Fibroblast of lung (primary cell): Measurements from ENCODE around the gene KRTAP5-7. TPM values are rescaled to one million over a fixed set of nuclear protein-coding genes. Genes with fewer than 3 reads are reported as not detected.

Experiments
- DNase-seq, 2 donors: peaks; one replicate each; pipeline versions ENCODE4 v3.0.0 to v3.0.0-alpha.2; 2010; ENCODE audit warnings: low read depth in 2 of 2
- H2AFZ ChIP-seq: 2 replicates; pipeline ENCODE4 v1.5.1; 2012; ENCODE audit warnings: low read length, control low read depth, inconsistent platforms
- H3K27ac ChIP-seq: 2 replicates; pipeline ENCODE4 v1.5.1; 2011; ENCODE audit warnings: low read length, control low read depth; ENCODE audit not compliant: insufficient read depth
- H3K27me3 ChIP-seq: 2 replicates; pipeline ENCODE4 v1.5.1; 2011; ENCODE audit warnings: mild to moderate bottlenecking, low read length; ENCODE audit not compliant: control insufficient read depth, insufficient read depth
- H3K36me3 ChIP-seq: 2 replicates; pipeline ENCODE4 v1.5.1; 2011; ENCODE audit warnings: low read length; ENCODE audit not compliant: control insufficient read depth, insufficient read depth
- H3K4me1 ChIP-seq: 2 replicates; pipeline ENCODE4 v1.5.1; 2011; ENCODE audit warnings: low read length; ENCODE audit not compliant: control insufficient read depth, insufficient read depth; ENCODE audit errors: extremely low read depth
- H3K4me2 ChIP-seq: 2 replicates; pipeline ENCODE4 v1.5.1; 2011; ENCODE audit warnings: low read length, control low read depth; ENCODE audit not compliant: insufficient read depth; ENCODE audit errors: extremely low read depth
- H3K4me3 ChIP-seq, 4 experiments: fragments of 200-600 bp in 1 of 4; sonication (generic) in 1 of 4; replicated peaks in 1 of 4; 2 replicates each; pipeline ENCODE4 v1.5.1; 2011 to 2016; ENCODE audit warnings: low read length in 4 of 4, low read depth in 3 of 4, mild to moderate bottlenecking in 3 of 4, control low read depth in 2 of 4, inconsistent platforms in 1 of 4, mixed read lengths in 1 of 4; ENCODE audit not compliant: insufficient read depth in 1 of 4; ENCODE audit errors: control extremely low read depth in 1 of 4
- H3K79me2 ChIP-seq: 2 replicates; pipeline ENCODE4 v1.5.1; 2012; ENCODE audit warnings: mild to moderate bottlenecking, low read length, inconsistent platforms; ENCODE audit not compliant: control insufficient read depth, insufficient read depth
- H3K9ac ChIP-seq: 2 replicates; pipeline ENCODE4 v1.5.1; 2011; ENCODE audit warnings: mild to moderate bottlenecking, low read length, control low read depth; ENCODE audit not compliant: insufficient read depth
- H3K9me3 ChIP-seq: 2 replicates; pipeline ENCODE4 v1.5.1; 2012; ENCODE audit warnings: low read depth, low read length; ENCODE audit not compliant: control insufficient read depth, insufficient read depth
- H4K20me1 ChIP-seq: 2 replicates; pipeline ENCODE4 v1.5.1; 2011; ENCODE audit warnings: low read length; ENCODE audit not compliant: control insufficient read depth, insufficient read depth; ENCODE audit errors: extremely low read depth
- CTCF ChIP-seq, 2 donors: IDR thresholded peaks in 1 of 2; conservative IDR thresholded peaks in 1 of 2; 1 replicate in 1 of 2; 2 replicates in 1 of 2; pipeline ENCODE4 v1.5.1; 2011 to 2012; ENCODE audit warnings: low read length in 2 of 2, control low read depth in 1 of 2, inconsistent platforms in 1 of 2, low read depth in 1 of 2, mild to moderate bottlenecking in 1 of 2
- EZH2 ChIP-seq: IDR thresholded peaks from 2 replicates; pipeline ENCODE4 v1.5.1; 2012; ENCODE audit warnings: low read length, control low read depth, mild to moderate bottlenecking; ENCODE audit errors: missing control alignments
- polyA plus RNA-seq, 2 donors: library from polyadenylated mRNA; depleted of rRNA in 1 of 2; stranded (reverse) in 1 of 2; unstranded in 1 of 2; fragments of >200 nt; gene quantifications; 2 replicates each; pipeline ENCODE4 v1.2.1, GENCODE V29; 2011 to 2012; ENCODE audit warnings: missing spikeins in 1 of 2
- total RNA-seq: library from RNA; depleted of rRNA; stranded (reverse); fragments of >200 nt; gene quantifications from 2 replicates; pipeline ENCODE4 v1.2.1, GENCODE V29; 2014

KRTAP5-7 gene
- total and polyA plus RNA-seq, 2 donors (not counting 1 experiment from before 2014, with no cell fraction given): 0.17 TPM; not detected in 1

GRCh38 chr11:71544525-71545214 lies 17.6 kb downstream of the KRTAP5-7 start:
- Histone ChIP-seq H3K79me2 (no peaks in the 10 kb centered on the region), H3K4me2 (no peak overlapping the region), H2AFZ (no peak overlapping the region), H3K27ac (no peak overlapping the region), H3K36me3 (no peaks in the 10 kb centered on the region), H3K27me3 (peaks cover 3% of the 10 kb centered on the region), H3K4me3 (no peak overlapping the region), H4K20me1 (no peaks in the 10 kb centered on the region), H3K9ac (no peak overlapping the region), H3K4me1 (no peaks in the 10 kb centered on the region), H3K9me3 (no peaks in the 10 kb centered on the region)
- DNase-seq: no peak
- TF ChIP-seq CTCF (conservative IDR thresholded peaks at IDR 0.05 in 1 of 2, IDR thresholded peaks at IDR 0.05 in 1 of 2; ENCODE audit: low read depth in 1 of 2, low read length in 2 of 2) (no peak), EZH2 (no peak)

GRCh38 chr11:71545405-71545966 lies 18.4 kb downstream of the KRTAP5-7 start:
- H3K36me3 ChIP-seq: no peaks in the 10 kb centered on the region
- no peak overlapping the region for H2AFZ ChIP-seq
- H3K4me2 ChIP-seq: no peak overlapping the region
- no peak overlapping the region for H3K9ac ChIP-seq
- no peaks in the 10 kb centered on the region for H3K9me3 ChIP-seq
- TF ChIP-seq CTCF (conservative IDR thresholded peaks at IDR 0.05 in 1 of 2, IDR thresholded peaks at IDR 0.05 in 1 of 2; ENCODE audit: low read depth in 1 of 2, low read length in 2 of 2) (no peak), EZH2 (no peak)
- H3K4me1 ChIP-seq: no peaks in the 10 kb centered on the region
- DNase-seq: no peak
- no peaks in the 10 kb centered on the region for H3K79me2 ChIP-seq
- H3K27ac ChIP-seq: no peak overlapping the region
- peaks cover 3% of the 10 kb centered on the region for H3K27me3 ChIP-seq
- no peak overlapping the region for H3K4me3 ChIP-seq
- H4K20me1 ChIP-seq: no peaks in the 10 kb centered on the region

GRCh38 chr11:71548120-71548519 lies 21.1 kb downstream of the KRTAP5-7 start, which contains the start of gene KRTAP5-9:
Gene KRTAP5-9 (plus strand): TSS chr11:71548420. CDS start chr11:71548658, 238 bp downstream.
- no peaks in the 10 kb centered on the region for H3K9me3 ChIP-seq
- H2AFZ ChIP-seq: no peak within 1 kb of the TSS
- no peak for DNase-seq
- H3K9ac ChIP-seq: no peak within 1 kb of the TSS
- H3K4me2 ChIP-seq: no peak within 1 kb of the TSS
- no peaks in the 10 kb centered on the region for H3K79me2 ChIP-seq
- TF ChIP-seq CTCF (conservative IDR thresholded peaks at IDR 0.05 in 1 of 2, IDR thresholded peaks at IDR 0.05 in 1 of 2; ENCODE audit: low read depth in 1 of 2, low read length in 2 of 2) (no peak), EZH2 (no peak)
- no peaks in the 10 kb centered on the region for H4K20me1 ChIP-seq
- no peak within 1 kb of the TSS for H3K27ac ChIP-seq
- no peak within 1 kb of the TSS for H3K4me3 ChIP-seq
- H3K36me3 ChIP-seq: no peaks in the 10 kb centered on the region
- no peaks in the 10 kb centered on the region for H3K4me1 ChIP-seq
- H3K27me3 ChIP-seq: no peaks in the 10 kb centered on the region
